Right atrium auricular region (tissue), 2 donors: ENCODE measurements around the gene USE1. TPM values are rescaled to one million over a fixed set of nuclear protein-coding genes. Genes with fewer than 3 reads are reported as not detected.
A peak's percentile ranks its signal among the peaks of the same experiment; 100 is the strongest.

ENCODE experiments used
- DNase-seq: peaks from one replicate; pipeline ENCODE4 v3.0.0-alpha.2; 2019; ENCODE audit warnings: low spot score
- H3K27ac ChIP-seq, 2 donors: fragments of 200-600 bp; sonication (generic); 1 replicate in 1 of 2; 2 replicates in 1 of 2; pipeline ENCODE4 v1.5.1; 2016 to 2019
- H3K27me3 ChIP-seq, 2 donors: fragments of 200-600 bp; sonication (generic); one replicate each; pipeline versions ENCODE4 v1.5.1 to v1.6.0; 2017 to 2019
- H3K36me3 ChIP-seq: fragments of 200-600 bp; sonication (generic); one replicate; pipeline ENCODE4 v1.5.1; 2016
- H3K4me1 ChIP-seq, 2 donors: fragments of 200-600 bp; sonication (generic); one replicate each; pipeline versions ENCODE4 v1.5.1 to v1.6.0; 2017 to 2019
- H3K4me3 ChIP-seq, 2 donors: fragments of 200-600 bp; sonication (generic); 1 replicate in 1 of 2; 2 replicates in 1 of 2; pipeline ENCODE4 v1.5.1; 2017 to 2019; ENCODE audit warnings: mild to moderate bottlenecking in 1 of 2, moderate library complexity in 1 of 2
- H3K9me3 ChIP-seq, 2 donors: fragments of 200-600 bp; sonication (generic); one replicate each; pipeline ENCODE4 v1.5.1; 2019
- CTCF ChIP-seq, 2 donors: fragments of 200-600 bp; sonication (generic); IDR thresholded peaks; one replicate each; pipeline ENCODE4 v1.5.1; 2019; ENCODE audit warnings: antibody characterized with exemption in 2 of 2
- total RNA-seq, 2 donors: library from RNA; depleted of rRNA; stranded (reverse); fragments of >200 nt; gene quantifications; one replicate each; pipeline ENCODE4 v1.1.0, GENCODE V29; 2016

The USE1 gene
- total RNA-seq, 2 donors from 2014 or later, result 17.5 to 18.4 TPM

- H3K36me3 ChIP-seq, result peaks cover 10% of the 10 kb centered on the region
- peaks cover 0 to 45% of the 10 kb centered on the region in 2 donors for H3K4me1 ChIP-seq
- H3K27ac ChIP-seq, result no peak overlapping the region
- H3K9me3 ChIP-seq, result no peaks in the 10 kb centered on the region
- no peak for DNase-seq
- no peak for TF ChIP-seq CTCF (IDR thresholded peaks at IDR 0.05)
- H3K27me3 ChIP-seq, result no peaks in the 10 kb centered on the region
- H3K4me3 ChIP-seq, result no peak overlapping the region
Measured at GRCh38 chr19:17240062-17240752, 25.1 kb downstream of the USE1 start.

GRCh38 chr19:17240826-17241399 is 25.8 kb downstream of the USE1 start:
- no peak overlapping the region for H3K4me3 ChIP-seq
- H3K9me3 ChIP-seq, result no peaks in the 10 kb centered on the region
- H3K27ac ChIP-seq, result peak overlapping the region; percentile 51 to 84
- peaks cover 0 to 40% of the 10 kb centered on the region in 2 donors for H3K4me1 ChIP-seq
- DNase-seq, result no peak
- no peak for TF ChIP-seq CTCF (IDR thresholded peaks at IDR 0.05)
- H3K36me3 ChIP-seq, result peaks cover 10% of the 10 kb centered on the region
- no peaks in the 10 kb centered on the region for H3K27me3 ChIP-seq

- no peak for DNase-seq
- Histone ChIP-seq H3K36me3 (peaks cover 9% of the 10 kb centered on the region), H3K4me3 (no peak overlapping the region), H3K27me3 (no peaks in the 10 kb centered on the region), H3K9me3 (no peaks in the 10 kb centered on the region), H3K4me1 (peaks cover 0 to 41% of the 10 kb centered on the region in 2 donors), H3K27ac (peak overlapping the region; percentile 78 to 84)
- no peak for TF ChIP-seq CTCF (IDR thresholded peaks at IDR 0.05)
Measured at GRCh38 chr19:17242431-17243208, 27.5 kb downstream of the USE1 start.

- Histone ChIP-seq H3K27ac (peak overlapping the region; percentile 78 to 84), H3K4me1 (peaks cover 0 to 41% of the 10 kb centered on the region in 2 donors), H3K27me3 (no peaks in the 10 kb centered on the region), H3K36me3 (peaks cover 2% of the 10 kb centered on the region), H3K4me3 (peak overlapping the region; percentile 67 to 78), H3K9me3 (no peaks in the 10 kb centered on the region)
- TF ChIP-seq CTCF (IDR thresholded peaks at IDR 0.05), result no peak
- no peak for DNase-seq
Measured at GRCh38 chr19:17243211-17243829, 28.2 kb downstream of the USE1 start.

DNA sequence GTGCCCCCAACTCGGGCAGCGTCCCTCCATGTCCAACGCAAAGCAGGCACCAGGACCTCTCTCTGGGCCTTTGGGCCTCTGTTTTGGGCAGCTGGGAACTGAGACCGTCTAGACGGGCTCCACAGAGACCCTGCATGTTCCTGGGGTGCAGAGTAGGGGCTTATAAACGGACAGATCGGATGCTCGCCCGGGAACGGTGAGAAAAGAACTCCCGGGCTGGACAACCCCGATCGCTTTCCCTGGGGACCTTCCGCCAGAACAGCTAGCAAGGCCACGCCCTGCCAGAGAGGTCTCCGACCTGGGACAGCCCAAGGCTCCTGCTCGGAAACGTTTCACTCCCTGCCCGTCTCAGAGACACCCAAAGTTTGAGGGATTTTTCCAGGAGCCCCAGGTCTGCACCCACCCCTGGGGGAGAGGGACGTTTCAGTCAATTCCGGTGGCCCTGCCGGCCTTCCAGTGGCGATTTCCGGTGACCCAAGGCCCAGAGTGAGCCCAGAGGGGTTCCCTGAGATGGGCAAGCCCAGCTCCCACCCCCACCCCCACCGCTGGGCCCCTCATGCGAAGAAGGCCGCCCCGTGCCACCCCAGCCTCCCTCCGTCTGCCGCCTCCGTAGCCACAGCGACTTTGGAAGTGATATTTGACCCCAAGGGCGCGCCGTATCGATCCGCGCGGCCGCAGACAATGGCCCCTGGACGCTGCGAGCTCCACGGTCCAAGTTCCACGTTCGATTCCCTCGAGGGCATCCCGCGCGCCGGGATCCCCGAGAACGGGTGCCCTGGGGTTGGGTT is 28.9 kb downstream of the USE1 start:
- Histone ChIP-seq H3K27me3 (no peaks in the 10 kb centered on the region), H3K9me3 (no peaks in the 10 kb centered on the region), H3K4me3 (peak overlapping the region; percentile 67 to 78), H3K36me3 (no peaks in the 10 kb centered on the region), H3K27ac (peak overlapping the region; percentile 78 to 84), H3K4me1 (peaks cover 0 to 41% of the 10 kb centered on the region in 2 donors)
- DNase-seq, result peak; percentile 76
- no peak for TF ChIP-seq CTCF (IDR thresholded peaks at IDR 0.05)
